GM19025 (cell line): ENCODE results near the gene LOC101059915.
A peak's percentile ranks its signal among the peaks of the same experiment; 100 is the strongest.

Experiments used
- ATAC-seq: cut with Tn5 transposase; IDR thresholded peaks from one replicate; pipeline ENCODE4 v1.9.1; 2021; ENCODE audit warnings: mild to moderate bottlenecking, low read depth, moderate library complexity; ENCODE audit not compliant: unreplicated experiment

LOC101059915 gene

DNA sequence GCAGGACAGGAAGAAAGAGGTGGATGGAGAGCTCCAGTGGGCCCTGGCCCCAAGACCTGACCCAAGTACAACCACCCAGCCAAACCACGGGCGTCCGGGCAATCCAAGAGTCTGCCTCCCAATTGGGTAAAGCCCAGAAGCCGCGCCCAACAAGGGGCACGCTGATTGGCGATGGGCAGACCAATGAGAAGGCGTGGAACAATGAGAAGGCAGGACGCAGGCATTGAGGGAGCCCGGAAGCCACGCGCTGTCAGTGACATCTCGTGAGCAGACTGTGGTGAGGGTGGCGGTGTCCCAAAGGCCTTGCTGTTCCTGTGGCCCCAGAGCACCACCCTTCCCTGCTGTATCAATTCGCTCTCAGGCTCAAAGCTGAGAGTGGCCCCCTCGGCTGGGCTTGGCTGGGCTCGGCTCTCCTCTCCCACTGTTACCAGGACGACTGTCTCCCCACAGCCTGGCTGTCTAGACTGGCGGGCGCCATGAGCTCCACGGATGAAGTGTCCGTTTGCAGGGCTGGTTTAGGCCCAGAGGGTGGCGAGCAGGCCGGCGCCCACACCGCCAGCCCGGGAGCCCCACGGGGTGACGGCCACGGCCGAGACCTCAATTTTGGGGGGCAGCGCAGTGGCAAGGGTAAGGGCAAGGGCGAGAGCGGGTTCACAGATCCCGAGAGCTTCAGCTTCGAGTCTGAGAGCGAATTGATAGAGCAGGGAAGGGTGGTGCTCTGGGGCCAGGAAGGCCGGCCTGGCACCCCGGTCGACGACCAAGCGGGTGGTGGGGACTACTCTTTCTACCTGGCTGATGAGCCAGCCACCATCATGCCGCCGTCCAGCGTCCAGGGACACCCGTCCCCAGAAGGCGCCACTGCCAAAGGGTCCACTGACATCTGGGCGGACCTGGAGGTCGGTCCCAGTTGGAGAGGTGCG lies at the start of gene LOC101059915:
Gene LOC101059915, plus strand, starts transcription at position 219 of the 920 bp plus-strand sequence.
- no peak for ATAC-seq

DNA sequence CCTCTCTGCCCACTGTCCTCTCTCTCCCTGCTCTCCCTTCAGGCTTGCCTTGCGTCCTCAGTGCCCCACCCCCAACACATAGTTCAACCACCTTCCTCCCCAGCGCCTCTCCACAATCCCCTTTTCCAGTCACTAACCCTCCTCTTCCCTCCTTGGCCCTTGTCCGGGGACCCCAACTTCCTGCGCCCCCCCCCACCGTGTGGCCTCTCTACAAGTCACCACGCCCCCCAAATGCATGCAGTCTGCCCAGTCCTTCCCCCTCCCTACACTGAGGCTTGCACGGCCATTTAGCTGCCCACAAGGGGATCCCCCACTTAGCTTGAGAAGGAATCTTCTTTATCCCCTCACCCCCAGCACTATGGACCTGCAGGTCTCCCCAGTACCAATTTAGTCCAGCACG lies 49.6 kb upstream of the LOC101059915 start:
- no peak for ATAC-seq

DNA sequence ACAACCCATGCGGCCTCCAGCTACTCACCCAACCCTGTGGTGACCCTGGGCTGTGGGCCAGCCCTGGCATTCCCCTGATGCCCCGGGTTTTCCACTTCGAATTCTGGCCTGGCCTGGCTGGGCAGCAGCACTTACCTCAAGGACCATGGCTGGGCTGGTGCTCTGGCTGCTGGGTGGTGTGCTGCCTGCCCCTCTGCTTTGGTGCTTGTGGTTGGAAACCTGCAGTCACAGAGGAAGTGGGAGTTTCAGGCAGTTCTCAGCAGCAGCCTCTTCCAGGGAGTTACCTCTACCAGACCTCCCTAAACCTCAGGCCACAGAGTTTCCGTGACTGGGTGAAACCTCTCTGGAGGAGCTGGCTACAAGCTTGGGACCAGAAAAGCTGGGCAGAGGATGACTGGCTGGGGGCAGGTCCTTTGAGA lies 49.0 kb upstream of the LOC101059915 start, which contains the start of gene CXCR3:
Gene CXCR3, minus strand, starts transcription at position 209 of the 419 bp plus-strand sequence. Its CDS starts 62 bp downstream, at position 147.
- ATAC-seq, result peak; percentile 52

DNA sequence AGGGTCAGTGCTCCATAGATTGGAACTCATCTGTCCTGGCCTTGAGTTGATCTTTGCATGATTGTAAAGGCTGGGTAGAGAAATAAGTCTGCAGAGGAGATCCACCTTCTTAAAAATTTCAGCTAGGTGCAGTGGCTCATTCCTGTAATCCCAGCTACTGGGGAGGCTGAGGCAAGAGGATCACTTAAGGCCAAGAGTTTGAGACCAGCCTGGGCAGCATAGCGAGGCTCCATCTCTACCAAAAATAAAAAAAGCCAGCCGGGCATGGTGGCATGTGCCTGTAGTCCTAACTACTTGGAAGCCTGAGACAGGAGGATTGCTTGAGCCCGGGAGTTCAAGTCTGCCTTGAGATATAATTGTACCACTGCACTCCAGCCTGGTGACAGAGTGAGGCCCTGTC lies 48.6 kb upstream of the LOC101059915 start:
- ATAC-seq, result no peak

DNA sequence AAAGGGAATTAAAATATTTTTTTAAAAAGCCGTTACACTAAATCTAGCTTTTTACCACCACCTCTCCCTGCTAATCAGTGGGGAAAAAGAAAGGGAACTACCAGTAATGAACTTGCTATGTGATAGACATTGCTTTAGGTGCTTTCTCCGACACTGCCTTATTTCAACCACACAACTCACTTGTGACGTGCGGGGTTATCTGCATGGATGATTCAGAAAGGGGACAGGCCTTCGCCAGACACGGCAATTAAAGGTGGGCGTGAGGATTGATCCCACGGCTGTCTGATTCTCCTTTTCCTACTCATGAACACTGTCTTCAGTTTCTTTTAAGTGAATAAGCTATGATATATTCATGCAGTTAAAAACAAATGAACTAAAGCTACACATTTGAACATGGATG lies 48.2 kb upstream of the LOC101059915 start:
- no peak for ATAC-seq

GRCh38 chrX:71619986-71620385 lies 47.4 kb upstream of the LOC101059915 start:
- no peak for ATAC-seq

GRCh38 chrX:71621603-71622002 lies 45.7 kb upstream of the LOC101059915 start:
- no peak for ATAC-seq

DNA sequence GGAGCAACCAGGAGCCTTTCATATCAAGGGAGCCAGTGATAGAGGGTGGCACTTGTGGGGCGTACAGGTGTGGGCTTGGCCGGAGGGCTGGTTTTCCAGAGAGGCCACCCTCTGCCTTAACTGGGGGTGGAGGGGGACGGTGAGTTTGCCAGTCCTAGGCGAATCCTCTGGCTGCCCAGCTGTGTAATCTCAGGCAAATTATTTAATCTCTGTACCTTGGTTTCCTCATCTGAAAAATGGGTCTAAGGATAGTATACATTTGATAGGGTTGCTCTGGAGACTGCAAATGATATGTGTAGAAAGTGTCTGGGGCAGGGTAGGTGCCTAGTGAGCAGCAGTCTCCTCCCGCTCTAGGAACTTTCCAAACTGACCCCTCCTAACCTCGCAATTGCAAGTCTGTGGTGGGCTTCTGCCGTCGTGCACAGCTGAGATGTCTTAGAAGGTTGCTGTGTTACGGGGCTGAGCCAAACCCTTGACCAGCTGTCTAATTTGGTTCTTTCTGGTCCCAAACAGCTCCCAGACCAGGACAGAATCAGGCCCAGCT lies 45.2 kb upstream of the LOC101059915 start:
- no peak for ATAC-seq

DNA sequence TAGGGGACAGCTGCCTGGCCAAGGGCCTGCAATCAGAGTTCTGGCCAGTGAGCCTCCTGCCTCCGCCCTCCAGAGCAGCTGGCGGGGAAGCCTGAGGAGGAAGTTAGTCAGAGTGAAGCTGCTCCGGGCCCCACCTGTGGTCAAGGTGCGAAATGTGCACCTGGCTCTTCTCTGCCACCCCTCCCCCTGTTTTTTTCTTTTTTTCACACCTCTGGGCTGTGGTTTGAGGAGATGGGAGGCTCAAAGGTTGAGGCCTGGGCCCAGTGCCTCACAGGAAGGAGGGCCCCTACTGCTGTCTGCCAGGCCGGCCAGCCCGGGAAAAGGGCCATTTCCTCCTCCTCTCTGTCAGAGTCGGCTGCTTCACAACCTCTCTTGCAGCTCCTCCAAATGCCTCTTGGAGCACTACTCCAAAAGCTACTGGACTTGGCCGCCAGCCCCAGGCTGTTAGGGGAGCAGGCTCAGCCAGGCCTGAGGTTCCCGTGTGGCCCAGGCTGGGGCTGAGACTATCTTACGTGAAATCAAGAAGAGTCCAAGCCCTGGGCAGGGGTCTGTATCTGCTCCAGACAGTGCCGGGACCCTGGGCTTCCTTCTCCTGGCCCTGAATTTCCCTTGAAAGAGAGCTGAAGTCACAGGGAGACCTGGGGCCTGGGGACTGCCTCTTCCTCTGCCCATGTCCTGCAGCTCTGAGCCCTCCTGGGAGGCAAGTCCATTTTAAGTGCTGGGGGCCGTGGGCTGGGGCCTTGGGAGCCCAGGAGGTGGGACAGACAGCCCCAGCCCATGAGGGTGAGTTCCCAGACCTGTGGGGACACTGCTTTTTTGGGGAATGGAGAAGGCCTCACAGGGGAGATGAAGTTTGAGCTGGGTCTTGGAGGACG lies 44.5 kb upstream of the LOC101059915 start:
- ATAC-seq, result peak; percentile 47

GRCh38 chrX:71623714-71624113 lies 43.6 kb upstream of the LOC101059915 start:
- ATAC-seq, result peak; percentile 28

GRCh38 chrX:71625471-71625870 lies 41.9 kb upstream of the LOC101059915 start:
- ATAC-seq, result no peak

- ATAC-seq, result no peak
These were observed 40.8 kb upstream of the LOC101059915 start for GRCh38 chrX:71626576-71626975.

- ATAC-seq, result no peak
These were observed 39.5 kb upstream of the LOC101059915 start for GRCh38 chrX:71627588-71628404.

DNA sequence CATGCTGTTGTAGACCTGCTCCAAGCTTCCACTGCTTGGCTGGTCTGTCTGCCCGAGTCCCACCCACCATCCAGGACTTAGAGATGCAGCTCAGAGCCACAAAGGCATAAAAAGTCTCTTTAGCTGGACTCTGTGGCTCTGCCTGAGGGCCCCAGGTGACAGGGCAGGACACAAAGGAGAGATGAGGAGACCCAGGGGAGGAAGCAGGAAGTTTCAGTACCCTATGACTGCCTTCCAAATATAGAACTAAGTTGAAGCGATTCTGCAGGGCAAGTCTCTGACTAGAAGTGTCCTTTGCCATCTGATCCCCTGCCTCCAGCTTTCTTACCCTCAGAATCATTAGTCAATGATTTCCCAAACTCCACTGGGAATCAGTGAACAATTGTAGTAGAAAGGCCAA lies 37.9 kb upstream of the LOC101059915 start:
- no peak for ATAC-seq

GRCh38 chrX:71632923-71633657 lies 34.3 kb upstream of the LOC101059915 start:
- peak; percentile 56 for ATAC-seq

- no peak for ATAC-seq
These were observed 33.0 kb upstream of the LOC101059915 start for GRCh38 chrX:71634366-71634765.

GRCh38 chrX:71636438-71637252 lies 30.7 kb upstream of the LOC101059915 start:
- ATAC-seq, result no peak

- no peak for ATAC-seq
These were observed 30.1 kb upstream of the LOC101059915 start for GRCh38 chrX:71637253-71637618.

DNA sequence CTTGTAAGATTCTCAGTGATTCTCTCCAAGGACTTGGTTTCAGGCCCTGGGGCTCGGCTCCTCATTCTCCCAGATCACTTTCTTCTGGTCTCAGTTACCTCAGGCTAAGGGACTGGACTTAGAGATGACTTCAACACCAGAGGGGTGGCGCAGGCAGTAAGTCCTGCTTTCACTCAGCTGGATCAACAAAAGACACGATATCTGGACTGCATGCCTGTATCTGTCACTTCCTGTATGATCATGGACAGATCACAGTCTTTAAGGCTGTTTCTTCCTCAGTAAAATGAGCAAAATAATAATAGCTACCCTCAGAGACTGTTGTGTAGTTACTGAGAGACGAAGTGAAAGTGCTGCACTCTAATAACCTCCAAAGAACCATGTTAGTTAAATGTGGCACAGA lies 29.5 kb upstream of the LOC101059915 start:
- no peak for ATAC-seq
